Calu3 (cell line): ENCODE results near the gene TRMT112. TPM values are rescaled to one million over a fixed set of nuclear protein-coding genes. Genes with fewer than 3 reads are reported as not detected.

Experiments
- BruUV-seq: library from RNA; stranded (reverse); fragments of 400-500 nt; replicated peaks from 2 replicates; lab custom pipeline; 2021; lab: Mats Ljungman, UMichigan
- CTCF ChIA-PET: fragments of 300-600 bp; sonication (Branson Sonifier 250); formaldehyde crosslinking; loops from one replicate; lab custom pipeline; 2022; ENCODE audit warnings: antibody characterized with exemption; lab: Charles Lee
- DNase-seq: peaks from one replicate; pipeline ENCODE4 v3.0.0; 2022
- H3K27ac Mint-ChIP-seq: one replicate; pipeline ENCODE4 v1.8.0; 2022; ENCODE audit warnings: mixed read lengths; ENCODE audit not compliant: unreplicated experiment
- H3K27me3 Mint-ChIP-seq: one replicate; pipeline ENCODE4 v1.8.0; 2022; ENCODE audit warnings: mixed read lengths; ENCODE audit not compliant: unreplicated experiment
- H3K36me3 Mint-ChIP-seq: one replicate; pipeline ENCODE4 v1.8.0; 2022; ENCODE audit warnings: mild to moderate bottlenecking, moderate library complexity, mixed read lengths; ENCODE audit not compliant: insufficient read depth, unreplicated experiment
- H3K4me1 Mint-ChIP-seq: one replicate; pipeline ENCODE4 v1.8.0; 2022; ENCODE audit warnings: mild to moderate bottlenecking, low read depth, mixed read lengths; ENCODE audit not compliant: unreplicated experiment
- H3K4me3 Mint-ChIP-seq: one replicate; pipeline ENCODE4 v1.8.0; 2022; ENCODE audit warnings: mild to moderate bottlenecking, low read depth, moderate library complexity, mixed read lengths; ENCODE audit not compliant: unreplicated experiment
- H3K9me3 Mint-ChIP-seq: one replicate; pipeline ENCODE4 v1.8.0; 2022; ENCODE audit warnings: low read depth, mixed read lengths; ENCODE audit not compliant: unreplicated experiment
- CTCF ChIP-seq: fragments of 200-600 bp; IDR thresholded peaks from one replicate; pipeline ENCODE4 v1.8.0; 2022; ENCODE audit warnings: antibody characterized with exemption; ENCODE audit not compliant: unreplicated experiment
- intact Hi-C: fragments of 100-400 bp; cut with micrococcal nuclease; formaldehyde crosslinking; loops from one replicate; pipeline ENCODE4 v1.10.0; 2022; ENCODE audit not compliant: unreplicated experiment
- total RNA-seq: library from RNA; stranded (reverse); gene quantifications from 2 replicates; pipeline ENCODE4 v1.2.3, GENCODE V29; 2022

The TRMT112 gene
- total RNA-seq, 1 experiment from 2014 or later, result 197 TPM

GRCh38 chr11:64331569-64332371, 14.4 kb upstream of the TRMT112 start:
- no TSS peak for BruUV-seq
- no peak overlapping the region for H3K27ac Mint-ChIP-seq
- CTCF ChIA-PET, result interaction anchor here (1.0 to 2.8 kb wide), 8 partner anchors 11 to 50 kb away, joined by 3 to 58 read pairs (median 4); partner anchors contain the start of genes BAD, PRDX5 and TRMT112

GRCh38 chr11:64330888-64331287, 13.5 kb upstream of the TRMT112 start:
- no peak for DNase-seq
- peaks cover 3% of the 10 kb centered on the region for H3K9me3 Mint-ChIP-seq
- intact Hi-C loops, result no loop called here
- H3K27ac Mint-ChIP-seq, result no peak overlapping the region
- TF ChIP-seq CTCF, result no peak
- peaks cover 8% of the 10 kb centered on the region for H3K36me3 Mint-ChIP-seq
- H3K4me3 Mint-ChIP-seq, result no peak overlapping the region
- no peaks in the 10 kb centered on the region for H3K27me3 Mint-ChIP-seq
- CTCF ChIA-PET, result interaction anchor here (1.0 to 2.8 kb wide), 4 partner anchors 13 to 47 kb away, joined by 4 to 58 read pairs (median 14); partner anchors contain the start of genes BAD, PRDX5 and TRMT112
- BruUV-seq, result no TSS peak
- H3K4me1 Mint-ChIP-seq, result peaks cover 24% of the 10 kb centered on the region

More at GRCh38 chr11:64331569-64332371, 14.4 kb upstream of the TRMT112 start:
- intact Hi-C loops, result no loop called here
- Mint-ChIP-seq H3K4me3 (no peak overlapping the region), H3K4me1 (peaks cover 24% of the 10 kb centered on the region), H3K9me3 (peaks cover 3% of the 10 kb centered on the region), H3K27me3 (no peaks in the 10 kb centered on the region), H3K36me3 (peaks cover 8% of the 10 kb centered on the region)
- TF ChIP-seq CTCF, result peak; percentile 62
- DNase-seq, result peak; percentile 84

- H3K4me1 Mint-ChIP-seq, result peaks cover 11% of the 10 kb centered on the region
- peaks cover 10% of the 10 kb centered on the region for H3K36me3 Mint-ChIP-seq
- no peaks in the 10 kb centered on the region for H3K27me3 Mint-ChIP-seq
- H3K4me3 Mint-ChIP-seq, result no peak overlapping the region
- no TSS peak for BruUV-seq
- no peak overlapping the region for H3K27ac Mint-ChIP-seq
- TF ChIP-seq CTCF, result no peak
- CTCF ChIA-PET, result interaction anchor here (2.2 kb wide), 1 partner anchor 27 kb away, joined by 5 read pairs; no protein-coding TSS in a partner anchor
- intact Hi-C loops, result no loop called here
- H3K9me3 Mint-ChIP-seq, result peaks cover 3% of the 10 kb centered on the region
- no peak for DNase-seq
These were observed 10.6 kb upstream of the TRMT112 start for GRCh38 chr11:64327993-64328392.

GRCh38 chr11:64327375-64327774, 10.0 kb upstream of the TRMT112 start:
- peaks cover 3% of the 10 kb centered on the region for H3K9me3 Mint-ChIP-seq
- no peaks in the 10 kb centered on the region for H3K27me3 Mint-ChIP-seq
- CTCF ChIA-PET, result interaction anchor here (2.2 kb wide), 1 partner anchor 28 kb away, joined by 5 read pairs; no protein-coding TSS in a partner anchor
- TF ChIP-seq CTCF, result no peak
- H3K4me1 Mint-ChIP-seq, result peaks cover 11% of the 10 kb centered on the region
- H3K36me3 Mint-ChIP-seq, result peaks cover 10% of the 10 kb centered on the region
- H3K4me3 Mint-ChIP-seq, result no peak overlapping the region
- intact Hi-C loops, result no loop called here
- BruUV-seq, result no TSS peak
- H3K27ac Mint-ChIP-seq, result no peak overlapping the region
- no peak for DNase-seq
